Parathyroid adenoma (tissue), 2 donors: Measurements from ENCODE around the gene ERCC4.

Experiments used
- H2AFZ ChIP-seq: fragments of 300-600 bp; sonication (generic); one replicate; pipeline ENCODE4 v1.7.0; 2017; ENCODE audit warnings: antibody characterized with exemption, mild to moderate bottlenecking
- H3K27ac ChIP-seq: fragments of 300-600 bp; sonication (generic); one replicate; pipeline ENCODE4 v1.7.0; 2017
- H3K27me3 ChIP-seq: fragments of 300-600 bp; sonication (generic); one replicate; pipeline ENCODE4 v1.7.0; 2017; ENCODE audit warnings: low read length; ENCODE audit not compliant: control insufficient read depth, insufficient read depth
- H3K36me3 ChIP-seq: fragments of 300-600 bp; sonication (generic); one replicate; pipeline ENCODE4 v1.7.0; 2017; ENCODE audit warnings: low read length; ENCODE audit not compliant: control insufficient read depth, insufficient read depth
- H3K4me1 ChIP-seq: fragments of 300-600 bp; sonication (generic); one replicate; pipeline ENCODE4 v1.7.0; 2017; ENCODE audit warnings: control low read depth
- H3K4me2 ChIP-seq: fragments of 300-600 bp; sonication (generic); one replicate; pipeline ENCODE4 v1.7.0; 2017; ENCODE audit warnings: low read length
- H3K4me3 ChIP-seq: fragments of 300-600 bp; sonication (generic); one replicate; pipeline ENCODE4 v1.7.0; 2017; ENCODE audit warnings: low read depth, low read length
- H3K79me2 ChIP-seq: fragments of 300-600 bp; sonication (generic); one replicate; pipeline ENCODE4 v1.7.0; 2017; ENCODE audit warnings: control low read depth
- H3K9ac ChIP-seq: fragments of 300-600 bp; sonication (generic); one replicate; pipeline ENCODE4 v1.7.0; 2017; ENCODE audit warnings: mild to moderate bottlenecking
- H3K9me3 ChIP-seq: fragments of 300-600 bp; sonication (generic); one replicate; pipeline ENCODE4 v1.7.0; 2017; ENCODE audit warnings: low read length; ENCODE audit not compliant: control insufficient read depth
- CTCF ChIP-seq: fragments of 300-600 bp; sonication (generic); IDR thresholded peaks from one replicate; pipeline ENCODE4 v1.7.0; 2017; ENCODE audit warnings: antibody characterized with exemption, mild to moderate bottlenecking
- donor health status: primary hyperparathyroidism.

Gene ERCC4

GRCh38 chr16:13913374-13914292 lies 6.3 kb upstream of the ERCC4 start:
- Histone ChIP-seq H3K36me3 (no peaks in the 10 kb centered on the region), H3K4me2 (no peak overlapping the region), H3K27me3 (no peaks in the 10 kb centered on the region), H3K4me3 (no peak overlapping the region), H3K9me3 (no peaks in the 10 kb centered on the region), H3K79me2 (no peaks in the 10 kb centered on the region), H3K4me1 (peaks cover 2% of the 10 kb centered on the region), H3K27ac (no peak overlapping the region), H3K9ac (no peak overlapping the region), H2AFZ (no peak overlapping the region)
- no peak for TF ChIP-seq CTCF

- Histone ChIP-seq H3K27me3 (no peaks in the 10 kb centered on the region), H3K36me3 (no peaks in the 10 kb centered on the region), H3K27ac (no peak overlapping the region), H3K4me1 (no peaks in the 10 kb centered on the region), H3K4me3 (no peak overlapping the region), H3K79me2 (no peaks in the 10 kb centered on the region), H3K9ac (no peak overlapping the region), H3K4me2 (no peak overlapping the region), H2AFZ (no peak overlapping the region), H3K9me3 (no peaks in the 10 kb centered on the region)
- no peak for TF ChIP-seq CTCF
Measured at GRCh38 chr16:13915033-13915635, 4.8 kb upstream of the ERCC4 start.

- peak overlapping the region; percentile 92 for H3K4me3 ChIP-seq
Measured at GRCh38 chr16:13919330-13919682, 648 bp upstream of the ERCC4 start.

GRCh38 chr16:13920510-13920818 lies 510 bp downstream of the ERCC4 start:
- Histone ChIP-seq H3K79me2 (peaks cover 2% of the 10 kb centered on the region), H3K27me3 (no peaks in the 10 kb centered on the region), H3K4me2 (peak overlapping the region; percentile 97), H3K9ac (peak overlapping the region; percentile 89), H3K27ac (peak overlapping the region; percentile 62), H3K4me3 (peak overlapping the region; percentile 92), H3K36me3 (no peaks in the 10 kb centered on the region), H3K4me1 (peaks cover 3% of the 10 kb centered on the region), H2AFZ (peak overlapping the region; percentile 100), H3K9me3 (no peaks in the 10 kb centered on the region)
- no peak for TF ChIP-seq CTCF

More at GRCh38 chr16:13919330-13919682, 648 bp upstream of the ERCC4 start:
- TF ChIP-seq CTCF, result no peak
- Histone ChIP-seq H3K79me2 (peaks cover 2% of the 10 kb centered on the region), H3K4me2 (peak overlapping the region; percentile 40), H3K36me3 (no peaks in the 10 kb centered on the region), H3K9ac (no peak overlapping the region), H3K4me1 (peaks cover 3% of the 10 kb centered on the region), H3K27me3 (no peaks in the 10 kb centered on the region), H2AFZ (peak overlapping the region; percentile 100), H3K9me3 (no peaks in the 10 kb centered on the region), H3K27ac (no peak overlapping the region)
